GM21786 (cell line): Measurements from ENCODE around the gene SCO1.
"Not testable (repeated sequence)": the region's sequence is repeated elsewhere in the genome, so short reads cannot be mapped to it uniquely, and the experiment has no call there.

Experiments
- ATAC-seq: cut with Tn5 transposase; IDR thresholded peaks from one replicate; pipeline ENCODE4 v1.9.1; 2021; ENCODE audit not compliant: unreplicated experiment

SCO1 gene

GRCh38 chr17:10697092-10698081 lies at the start of gene SCO1, which contains the start of gene ADPRM:
TSS of gene SCO1 (minus strand) at chr17:10697533. CDS start at chr17:10697507, 26 bp downstream.
TSS of gene ADPRM (plus strand) at chr17:10697594. CDS start at chr17:10704927, 7,333 bp downstream.
- ATAC-seq, result peak; percentile 93

DNA sequence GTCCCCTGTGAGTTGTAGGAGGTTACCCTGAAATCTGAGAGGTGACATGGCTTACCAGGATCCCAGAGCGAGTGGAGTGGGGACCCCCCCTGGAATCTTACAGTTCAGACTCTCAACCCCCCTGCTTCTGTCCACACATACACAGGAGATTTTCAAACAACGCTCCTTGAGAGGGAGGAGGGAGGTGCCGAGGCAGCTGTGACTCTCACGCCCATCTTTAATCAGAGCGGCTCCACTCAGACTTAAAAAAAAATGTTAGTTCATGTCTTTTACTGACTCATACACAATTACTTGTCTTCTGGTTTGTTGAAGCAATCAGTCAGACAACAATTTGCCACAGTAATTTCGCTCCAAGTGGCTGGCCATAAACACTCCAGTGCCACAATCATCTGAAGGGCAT lies 47.9 kb upstream of the SCO1 start:
- ATAC-seq, result no peak

DNA sequence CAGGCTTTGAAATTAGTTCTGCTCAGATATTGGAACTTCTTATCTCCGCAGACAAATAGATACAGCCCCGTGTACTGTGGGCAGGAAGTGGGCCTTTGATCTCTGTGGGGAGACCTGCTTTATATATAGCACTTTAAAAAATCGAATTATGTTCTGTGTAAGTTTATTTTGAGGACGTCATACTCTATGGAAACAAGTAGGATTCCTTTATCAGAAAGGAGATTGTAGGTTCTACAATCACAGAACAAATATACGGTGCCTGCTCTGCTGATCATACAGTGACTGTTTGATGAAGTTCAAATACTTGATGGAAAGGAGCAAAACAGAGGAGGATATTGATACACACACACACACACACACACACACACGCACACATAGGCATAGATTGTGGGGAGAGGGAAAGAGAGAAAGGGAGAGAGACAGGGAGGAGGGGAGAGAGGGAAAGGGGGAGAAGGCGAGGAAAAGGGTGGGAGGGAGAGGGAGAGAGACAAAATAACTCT lies 47.2 kb upstream of the SCO1 start:
- ATAC-seq, result no peak

DNA sequence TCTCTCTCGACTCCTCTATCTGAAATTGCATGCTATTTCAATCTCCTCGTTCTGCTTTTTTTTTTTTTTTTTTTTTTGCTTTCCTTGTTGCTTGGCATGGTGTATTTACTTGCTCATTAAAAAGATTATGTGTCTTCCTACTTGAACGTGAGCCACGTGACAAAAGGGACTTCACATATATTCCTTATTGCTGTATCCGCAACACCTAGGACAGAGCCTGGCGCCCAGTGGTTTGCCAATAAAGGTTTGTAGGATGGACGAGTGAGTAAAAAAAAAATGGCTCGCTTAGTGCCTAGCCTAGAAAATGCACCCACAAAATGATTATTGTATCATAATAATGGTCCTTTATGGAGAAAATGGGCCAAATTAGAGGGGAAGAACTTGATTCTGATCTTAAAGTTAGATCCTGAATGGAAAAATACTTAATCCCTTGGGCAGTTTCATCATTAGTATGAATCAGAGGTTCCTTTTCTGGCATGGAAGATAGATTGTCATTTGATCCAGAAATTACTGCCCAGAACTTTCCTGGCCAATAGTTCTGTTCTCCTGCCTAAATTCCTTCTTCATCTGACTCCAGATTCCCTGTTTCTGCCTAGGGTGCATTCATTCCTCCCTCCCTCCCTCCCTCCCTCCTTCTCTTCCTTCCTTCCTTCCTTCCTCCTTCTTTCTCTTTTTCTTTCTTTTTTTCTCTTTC lies 46.1 kb upstream of the SCO1 start:
- no peak for ATAC-seq

- ATAC-seq, result no peak
Observed at GRCh38 chr17:10742431-10742830, 45.1 kb upstream of the SCO1 start.

DNA sequence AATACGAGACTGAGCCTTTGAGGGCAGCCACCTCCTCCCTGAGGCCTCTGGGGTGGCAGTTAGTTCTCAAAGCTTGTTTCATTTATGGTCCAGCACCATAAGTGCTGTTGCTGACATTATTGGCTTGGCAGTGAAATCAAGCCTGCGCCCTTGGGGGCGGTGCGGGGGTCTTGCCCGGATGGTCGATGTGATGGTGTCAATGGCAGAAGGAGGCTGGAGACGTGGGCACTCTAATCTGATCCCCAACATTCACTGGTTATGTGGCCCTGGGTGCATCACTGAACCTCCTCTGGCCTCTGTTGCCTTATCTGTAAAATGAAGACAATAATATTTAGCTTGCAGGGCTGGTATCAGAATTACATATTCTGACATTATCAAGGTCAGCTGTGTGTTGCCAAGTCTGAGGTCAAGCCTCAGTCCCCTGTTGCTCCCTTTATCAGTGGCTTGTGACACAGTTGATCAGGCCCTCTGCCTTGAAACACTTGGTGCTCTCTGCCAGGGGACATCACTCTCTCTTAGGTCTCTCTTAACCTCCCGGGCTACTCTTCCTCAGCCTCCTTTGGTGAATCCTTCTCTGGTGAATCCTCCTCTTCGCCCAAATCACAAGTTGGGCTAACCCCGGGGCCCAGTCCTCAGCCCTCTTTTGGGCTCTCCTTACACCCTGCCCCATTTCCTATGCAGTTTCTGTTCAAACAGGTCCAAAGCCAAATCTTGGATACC lies 44.2 kb upstream of the SCO1 start:
- ATAC-seq, result no peak

GRCh38 chr17:10739386-10739785 lies 42.1 kb upstream of the SCO1 start:
- ATAC-seq, result no peak

GRCh38 chr17:10738521-10739258 lies 41.4 kb upstream of the SCO1 start:
- no peak for ATAC-seq

DNA sequence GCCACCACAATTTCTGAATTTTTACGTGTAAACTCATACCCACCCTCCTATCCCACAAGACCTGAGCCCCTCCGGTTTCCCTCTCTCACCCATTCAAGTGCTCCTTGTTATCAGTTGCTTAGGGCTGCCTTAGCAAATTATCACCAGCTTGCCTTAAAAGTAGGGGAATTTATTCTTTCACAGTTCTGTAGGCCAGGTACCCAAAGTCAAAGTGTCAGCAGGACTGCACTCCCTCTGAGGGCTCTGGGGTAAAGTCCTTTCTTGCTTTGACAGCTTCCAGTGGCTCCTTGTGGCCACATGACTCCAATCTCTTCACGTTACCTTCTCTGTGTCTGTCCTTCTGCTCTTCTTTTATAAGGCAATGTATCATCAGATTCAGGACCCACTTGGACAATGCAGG lies 40.4 kb upstream of the SCO1 start:
- no peak for ATAC-seq

DNA sequence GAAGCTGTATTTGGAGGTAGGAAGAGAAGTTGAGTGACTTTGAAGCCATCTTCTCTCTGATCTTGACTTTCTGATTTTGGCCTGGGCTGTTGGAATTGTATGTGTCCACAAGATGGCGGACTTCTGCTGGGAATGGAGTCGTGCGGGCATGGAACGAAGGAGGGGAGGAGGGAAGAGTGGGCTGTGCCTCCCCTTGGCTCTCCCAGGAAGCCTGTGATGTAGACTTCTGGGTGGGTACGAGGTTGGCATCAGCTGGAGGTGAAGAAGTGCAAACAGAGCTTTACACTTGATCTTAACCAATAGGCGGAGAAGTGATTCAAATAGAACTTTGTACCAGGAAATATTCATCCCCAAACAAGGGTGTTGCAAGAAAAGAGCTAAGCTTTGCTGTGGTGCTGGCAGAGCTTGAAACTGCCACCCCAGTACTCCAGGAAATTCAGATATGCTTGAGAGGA lies 39.9 kb upstream of the SCO1 start:
- ATAC-seq, result no peak

DNA sequence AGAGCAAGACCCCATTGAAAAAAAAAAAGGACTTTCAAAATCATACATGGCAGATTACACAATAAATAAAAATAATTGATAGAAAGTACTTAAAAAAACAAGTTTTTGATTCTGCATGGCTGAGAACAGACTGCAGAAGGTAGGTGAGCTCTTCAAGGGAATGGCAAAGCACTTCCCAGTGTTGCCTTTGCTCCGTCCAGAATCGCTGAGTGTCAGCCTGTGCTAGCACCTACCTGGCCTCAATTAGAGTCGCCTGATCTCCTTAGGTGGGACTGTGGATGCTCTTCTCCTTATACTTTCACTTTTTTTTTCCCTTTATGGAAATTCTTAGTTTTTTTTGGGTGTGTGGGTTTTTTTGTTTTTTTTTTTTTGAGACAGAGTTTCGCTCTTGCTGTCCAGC lies 38.5 kb upstream of the SCO1 start:
- no peak for ATAC-seq

GRCh38 chr17:10735251-10735650 lies 37.9 kb upstream of the SCO1 start:
- no peak for ATAC-seq

- ATAC-seq, result no peak
Observed at GRCh38 chr17:10733666-10734065, 36.3 kb upstream of the SCO1 start.

DNA sequence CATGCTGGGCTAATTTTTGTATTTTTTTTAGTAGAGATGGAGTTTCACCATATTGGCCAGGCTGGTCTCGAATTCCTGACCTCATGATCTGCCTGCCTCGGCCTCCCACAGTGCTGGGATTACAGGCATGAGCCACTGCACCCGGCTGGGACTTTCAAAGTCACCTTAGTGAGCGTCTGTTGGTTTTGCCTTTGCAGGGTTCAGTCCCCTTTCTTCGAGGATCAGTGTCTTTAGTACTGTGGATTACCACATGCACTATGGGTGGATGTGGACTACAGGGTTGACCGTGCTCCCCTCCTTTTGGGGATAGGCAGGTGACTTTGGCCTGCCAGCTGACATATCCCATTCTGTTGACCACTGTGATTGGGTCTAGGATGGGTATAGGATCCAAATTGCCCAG lies 34.8 kb upstream of the SCO1 start:
- ATAC-seq, result not testable (repeated sequence)

GRCh38 chr17:10731408-10731879 lies 34.1 kb upstream of the SCO1 start:
- no peak for ATAC-seq

- not testable (repeated sequence) for ATAC-seq
Observed at GRCh38 chr17:10730247-10730646, 32.9 kb upstream of the SCO1 start.

DNA sequence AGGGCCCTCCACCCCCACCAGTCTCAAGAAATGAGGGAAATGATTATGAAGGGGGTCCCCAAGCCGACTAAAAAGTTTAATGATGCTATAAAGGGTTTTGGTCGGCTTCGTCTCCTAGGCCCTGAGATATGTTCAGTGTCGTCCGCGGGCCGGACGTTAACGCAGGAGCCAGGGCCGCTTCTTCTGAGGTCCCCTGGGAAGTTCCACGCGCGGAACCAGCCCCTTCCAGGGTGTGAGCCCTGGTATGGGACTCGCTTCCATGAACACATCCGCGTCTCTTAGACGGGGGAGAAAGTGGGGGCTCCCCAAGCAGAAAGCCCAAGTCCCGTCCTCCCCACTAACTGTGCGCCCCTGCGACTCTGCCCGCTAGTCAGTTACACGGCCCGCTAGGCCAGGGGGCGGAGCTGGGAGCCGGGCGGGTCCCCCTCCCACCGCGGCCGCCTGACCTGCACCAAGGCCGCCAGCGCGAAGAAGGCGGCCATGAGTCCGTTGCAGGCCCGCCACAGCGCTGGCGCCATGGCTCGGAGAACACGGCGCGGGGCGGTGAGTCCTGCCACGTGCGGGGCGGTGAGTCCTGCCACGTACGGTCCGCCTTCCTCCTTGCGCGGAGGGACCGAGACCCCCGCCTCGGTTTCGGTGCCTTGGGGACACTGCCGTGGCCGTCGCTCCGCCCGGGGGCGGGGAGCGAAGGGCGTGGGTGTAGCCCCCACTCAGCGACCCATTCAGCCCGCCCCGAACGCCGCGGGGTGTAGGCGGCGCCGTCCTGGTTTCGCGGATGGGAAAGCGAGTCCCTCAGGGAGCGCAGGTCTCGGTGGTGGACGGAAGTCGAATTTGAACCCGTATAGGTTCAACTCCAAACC lies 32.2 kb upstream of the SCO1 start, which contains the start of gene TMEM220:
Gene TMEM220 (minus strand): TSS at position 690 of the 860 bp plus-strand sequence. CDS start 172 bp downstream, at position 518.
- ATAC-seq, result peak; percentile 69

DNA sequence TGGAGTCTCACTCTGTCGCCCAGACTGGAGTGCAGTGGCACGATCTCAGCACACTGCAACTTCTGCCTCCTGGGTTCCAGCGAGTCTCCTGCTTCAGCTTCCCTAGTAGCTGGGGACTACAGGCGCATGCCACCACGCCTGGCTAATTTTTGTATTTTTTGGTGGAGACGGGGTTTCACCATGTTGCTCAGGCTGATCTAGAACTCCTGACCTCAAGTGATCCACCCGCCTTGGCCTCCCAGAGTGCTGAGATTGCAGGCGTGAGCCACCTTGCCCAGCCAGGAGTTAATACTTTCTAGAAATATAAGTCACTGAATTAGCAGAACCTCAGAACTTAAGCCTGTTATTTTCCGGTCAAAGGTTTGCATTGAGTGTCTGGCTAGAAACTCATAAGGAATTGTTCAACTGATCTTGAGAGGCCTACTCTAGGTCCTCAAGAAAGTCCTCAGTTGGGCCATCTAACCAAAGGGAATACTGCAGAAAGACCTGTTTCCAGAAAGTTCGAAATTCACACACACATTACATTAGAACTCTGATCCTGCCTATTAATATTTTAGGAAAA lies 31.1 kb upstream of the SCO1 start:
- no peak for ATAC-seq

GRCh38 chr17:10727192-10727591 lies 29.9 kb upstream of the SCO1 start:
- no peak for ATAC-seq
